PFSK-1 (cell line): ENCODE results near the gene EMX2.

Experiments used
- POLR2AphosphoS5 ChIP-seq: IDR thresholded peaks from 2 replicates; pipeline ENCODE4 v1.6.1; 2012; ENCODE audit warnings: low read depth, mild to moderate bottlenecking, control low read depth, low read length, moderate library complexity
- TAF1 ChIP-seq: IDR thresholded peaks from 2 replicates; pipeline ENCODE4 v1.6.1; 2012; ENCODE audit warnings: low read length, control low read depth, borderline replicate concordance; ENCODE audit not compliant: insufficient read depth
- TF ChIP-seq, protein P1 (sequence below), 2 experiments: IDR thresholded peaks; 2 replicates each; pipeline versions ENCODE4 v1.6.1 to v1.8.0; 2011 to 2012; ENCODE audit warnings: low read depth in 2 of 2, low read length in 2 of 2, control low read depth in 1 of 2, inconsistent platforms in 1 of 2, mild to moderate bottlenecking in 1 of 2, moderate library complexity in 1 of 2; ENCODE audit not compliant: insufficient read depth in 1 of 2

DNA sequence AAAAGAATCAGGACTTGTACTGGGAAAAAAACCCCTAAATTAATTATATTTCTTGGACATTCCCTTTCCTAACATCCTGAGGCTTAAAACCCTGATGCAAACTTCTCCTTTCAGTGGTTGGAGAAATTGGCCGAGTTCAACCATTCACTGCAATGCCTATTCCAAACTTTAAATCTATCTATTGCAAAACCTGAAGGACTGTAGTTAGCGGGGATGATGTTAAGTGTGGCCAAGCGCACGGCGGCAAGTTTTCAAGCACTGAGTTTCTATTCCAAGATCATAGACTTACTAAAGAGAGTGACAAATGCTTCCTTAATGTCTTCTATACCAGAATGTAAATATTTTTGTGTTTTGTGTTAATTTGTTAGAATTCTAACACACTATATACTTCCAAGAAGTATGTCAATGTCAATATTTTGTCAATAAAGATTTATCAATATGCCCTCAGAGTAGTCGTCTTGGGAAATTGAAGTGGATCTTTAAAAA is 6.6 kb downstream of the EMX2 start:
- TF ChIP-seq POLR2AphosphoS5: no peak
- TF ChIP-seq, protein P1, sequence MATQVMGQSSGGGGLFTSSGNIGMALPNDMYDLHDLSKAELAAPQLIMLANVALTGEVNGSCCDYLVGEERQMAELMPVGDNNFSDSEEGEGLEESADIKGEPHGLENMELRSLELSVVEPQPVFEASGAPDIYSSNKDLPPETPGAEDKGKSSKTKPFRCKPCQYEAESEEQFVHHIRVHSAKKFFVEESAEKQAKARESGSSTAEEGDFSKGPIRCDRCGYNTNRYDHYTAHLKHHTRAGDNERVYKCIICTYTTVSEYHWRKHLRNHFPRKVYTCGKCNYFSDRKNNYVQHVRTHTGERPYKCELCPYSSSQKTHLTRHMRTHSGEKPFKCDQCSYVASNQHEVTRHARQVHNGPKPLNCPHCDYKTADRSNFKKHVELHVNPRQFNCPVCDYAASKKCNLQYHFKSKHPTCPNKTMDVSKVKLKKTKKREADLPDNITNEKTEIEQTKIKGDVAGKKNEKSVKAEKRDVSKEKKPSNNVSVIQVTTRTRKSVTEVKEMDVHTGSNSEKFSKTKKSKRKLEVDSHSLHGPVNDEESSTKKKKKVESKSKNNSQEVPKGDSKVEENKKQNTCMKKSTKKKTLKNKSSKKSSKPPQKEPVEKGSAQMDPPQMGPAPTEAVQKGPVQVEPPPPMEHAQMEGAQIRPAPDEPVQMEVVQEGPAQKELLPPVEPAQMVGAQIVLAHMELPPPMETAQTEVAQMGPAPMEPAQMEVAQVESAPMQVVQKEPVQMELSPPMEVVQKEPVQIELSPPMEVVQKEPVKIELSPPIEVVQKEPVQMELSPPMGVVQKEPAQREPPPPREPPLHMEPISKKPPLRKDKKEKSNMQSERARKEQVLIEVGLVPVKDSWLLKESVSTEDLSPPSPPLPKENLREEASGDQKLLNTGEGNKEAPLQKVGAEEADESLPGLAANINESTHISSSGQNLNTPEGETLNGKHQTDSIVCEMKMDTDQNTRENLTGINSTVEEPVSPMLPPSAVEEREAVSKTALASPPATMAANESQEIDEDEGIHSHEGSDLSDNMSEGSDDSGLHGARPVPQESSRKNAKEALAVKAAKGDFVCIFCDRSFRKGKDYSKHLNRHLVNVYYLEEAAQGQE (IDR thresholded peaks at IDR 0.05; ENCODE audit: insufficient read depth in 1 of 2, low read depth in 2 of 2, low read length in 2 of 2): no peak
- TF ChIP-seq TAF1: no peak
